Astrocyte (in vitro differentiated cells and primary cell): ENCODE results near the gene PGS1.

ENCODE experiments used
- EZH2 ChIP-seq: IDR thresholded peaks from 2 replicates; pipeline ENCODE4 v1.6.1; 2012; ENCODE audit warnings: mild to moderate bottlenecking, low read length, inconsistent platforms; ENCODE audit not compliant: insufficient read depth
- TF ChIP-seq, protein P1 (sequence below): IDR thresholded peaks from 2 replicates; pipeline ENCODE4 v1.5.1; 2011; ENCODE audit warnings: low read depth, mild to moderate bottlenecking, inconsistent platforms, low read length, moderate library complexity; ENCODE audit not compliant: insufficient read depth

DNA sequence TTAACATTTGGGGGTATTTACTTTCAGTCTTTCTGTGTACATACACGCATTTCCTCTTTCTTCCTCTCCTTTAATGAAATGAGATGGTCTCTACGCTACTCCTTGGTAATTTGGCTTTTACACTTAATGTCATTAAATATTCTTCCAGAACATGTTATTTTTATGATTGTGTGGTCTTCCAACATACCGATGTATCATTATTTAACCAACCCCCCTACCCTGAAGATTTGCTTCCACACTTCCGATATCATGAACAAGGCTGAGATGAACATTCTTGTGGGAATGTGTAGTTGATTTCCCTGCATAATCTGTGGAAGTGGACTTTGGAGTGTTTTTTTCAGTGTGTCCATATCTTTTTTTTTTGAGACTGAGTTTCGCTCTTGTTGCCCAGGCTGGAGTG is 2.3 kb upstream of the PGS1 start:
- TF ChIP-seq, protein P1, sequence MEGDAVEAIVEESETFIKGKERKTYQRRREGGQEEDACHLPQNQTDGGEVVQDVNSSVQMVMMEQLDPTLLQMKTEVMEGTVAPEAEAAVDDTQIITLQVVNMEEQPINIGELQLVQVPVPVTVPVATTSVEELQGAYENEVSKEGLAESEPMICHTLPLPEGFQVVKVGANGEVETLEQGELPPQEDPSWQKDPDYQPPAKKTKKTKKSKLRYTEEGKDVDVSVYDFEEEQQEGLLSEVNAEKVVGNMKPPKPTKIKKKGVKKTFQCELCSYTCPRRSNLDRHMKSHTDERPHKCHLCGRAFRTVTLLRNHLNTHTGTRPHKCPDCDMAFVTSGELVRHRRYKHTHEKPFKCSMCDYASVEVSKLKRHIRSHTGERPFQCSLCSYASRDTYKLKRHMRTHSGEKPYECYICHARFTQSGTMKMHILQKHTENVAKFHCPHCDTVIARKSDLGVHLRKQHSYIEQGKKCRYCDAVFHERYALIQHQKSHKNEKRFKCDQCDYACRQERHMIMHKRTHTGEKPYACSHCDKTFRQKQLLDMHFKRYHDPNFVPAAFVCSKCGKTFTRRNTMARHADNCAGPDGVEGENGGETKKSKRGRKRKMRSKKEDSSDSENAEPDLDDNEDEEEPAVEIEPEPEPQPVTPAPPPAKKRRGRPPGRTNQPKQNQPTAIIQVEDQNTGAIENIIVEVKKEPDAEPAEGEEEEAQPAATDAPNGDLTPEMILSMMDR: no peak
- TF ChIP-seq EZH2: no peak
